Esophagus (tissue), 2 donors: Measurements from ENCODE around the gene SRPK2. TPM values are rescaled to one million over a fixed set of nuclear protein-coding genes. Genes with fewer than 3 reads are reported as not detected.
"Not testable (repeated sequence)": the region's sequence is repeated elsewhere in the genome, so short reads cannot be mapped to it uniquely, and the experiment has no call there.

ENCODE experiments used
- H3K27ac ChIP-seq, 2 donors: one replicate each; pipeline ENCODE4 v1.5.1; 2013; ENCODE audit warnings: low read depth in 2 of 2, mild to moderate bottlenecking in 2 of 2, inconsistent platforms in 1 of 2, low read length in 1 of 2, moderate library complexity in 1 of 2
- H3K27me3 ChIP-seq, 2 donors: one replicate each; pipeline ENCODE4 v1.6.1; 2013; ENCODE audit warnings: low read length in 2 of 2, control low read depth in 1 of 2, mild to moderate bottlenecking in 1 of 2; ENCODE audit not compliant: insufficient read depth in 2 of 2, control insufficient read depth in 1 of 2
- H3K36me3 ChIP-seq, 2 donors: one replicate each; pipeline ENCODE4 v1.6.1; 2013; ENCODE audit warnings: low read length in 1 of 2; ENCODE audit not compliant: control insufficient read depth in 2 of 2, insufficient read depth in 2 of 2
- H3K4me1 ChIP-seq, 2 donors: one replicate each; pipeline ENCODE4 v1.6.1; 2013; ENCODE audit warnings: low read length in 1 of 2; ENCODE audit not compliant: control insufficient read depth in 2 of 2, insufficient read depth in 2 of 2
- H3K4me3 ChIP-seq, 2 donors: one replicate each; pipeline ENCODE4 v1.5.1; 2013; ENCODE audit warnings: low read length in 2 of 2, mild to moderate bottlenecking in 2 of 2, low read depth in 1 of 2, moderate library complexity in 1 of 2
- H3K9me3 ChIP-seq, 2 donors: one replicate each; pipeline ENCODE4 v1.6.1; 2013; ENCODE audit warnings: mild to moderate bottlenecking in 2 of 2, low read depth in 1 of 2, low read length in 1 of 2, moderate library complexity in 1 of 2; ENCODE audit not compliant: control insufficient read depth in 2 of 2, insufficient read depth in 1 of 2
- WGBS, 2 donors: extraction: QIAGEN DNeasy Blood & Tissue Kit; methylation state at CpG; one replicate each; pipeline ENCODE4 v1.1.7; 2013; 5-methylcytosine and 5-hydroxymethylcytosine counted together
- polyA plus RNA-seq, 2 donors: library from polyadenylated mRNA; stranded (reverse); fragments of 200-250 nt; gene quantifications; one replicate each; pipeline ENCODE4 v1.2.3, GENCODE V29; 2013
- donor health status: healthy with polysubstance abuse.
- donor health status: Bipolar disorder and iron deficiency.

Gene SRPK2
- polyA plus RNA-seq, 2 donors = 8.9 to 11.6 TPM

- Histone ChIP-seq H3K4me1 (no peaks in the 10 kb centered on the region), H3K36me3 (no peaks in the 10 kb centered on the region), H3K9me3 (no peaks in the 10 kb centered on the region), H3K27me3 (no peaks in the 10 kb centered on the region), H3K27ac (no peak overlapping the region), H3K4me3 (no peak overlapping the region)
- WGBS, 2 donors = 80 to 82% methylated on average over 3 of the region's 3 CpGs
Observed at GRCh38 chr7:105307163-105307672, 81.5 kb downstream of the SRPK2 start.

- Histone ChIP-seq H3K27me3 (no peaks in the 10 kb centered on the region), H3K4me3 (no peak overlapping the region), H3K9me3 (no peaks in the 10 kb centered on the region), H3K36me3 (no peaks in the 10 kb centered on the region), H3K4me1 (no peaks in the 10 kb centered on the region), H3K27ac (no peak overlapping the region)
- 58 to 59% methylated on average over 4 of the region's 4 CpGs for WGBS, 2 donors
Observed at GRCh38 chr7:105306298-105306748, 82.4 kb downstream of the SRPK2 start.

GRCh38 chr7:105305633-105306032 lies 83.1 kb downstream of the SRPK2 start:
- Histone ChIP-seq H3K27ac (no peak overlapping the region), H3K36me3 (no peaks in the 10 kb centered on the region), H3K27me3 (no peaks in the 10 kb centered on the region), H3K4me1 (no peaks in the 10 kb centered on the region), H3K9me3 (no peaks in the 10 kb centered on the region), H3K4me3 (no peak overlapping the region)
- 89 to 95% methylated on average over 2 of the region's 2 CpGs for WGBS, 2 donors

- H3K4me1 ChIP-seq = no peaks in the 10 kb centered on the region
- H3K27me3 ChIP-seq = no peaks in the 10 kb centered on the region
- no peaks in the 10 kb centered on the region for H3K9me3 ChIP-seq
- H3K27ac ChIP-seq = no peak overlapping the region
- no peaks in the 10 kb centered on the region for H3K36me3 ChIP-seq
- H3K4me3 ChIP-seq = no peak overlapping the region
- WGBS, 2 donors = 27 to 35% methylated on average over 5 of the region's 5 CpGs
Observed at GRCh38 chr7:105304040-105304895, 84.5 kb downstream of the SRPK2 start.

- not testable (repeated sequence) for H3K4me1 ChIP-seq, H3K9me3 ChIP-seq, H3K4me3 ChIP-seq, H3K27ac ChIP-seq, H3K27me3 ChIP-seq, H3K36me3 ChIP-seq
- 72 to 80% methylated on average over 5 to 6 of the region's 6 CpGs for WGBS, 2 donors
Observed at GRCh38 chr7:105300587-105300986, 88.1 kb downstream of the SRPK2 start.

- H3K36me3 ChIP-seq = no peaks in the 10 kb centered on the region
- no peak overlapping the region for H3K27ac ChIP-seq
- no peaks in the 10 kb centered on the region for H3K4me1 ChIP-seq
- H3K9me3 ChIP-seq = no peaks in the 10 kb centered on the region
- no peaks in the 10 kb centered on the region for H3K27me3 ChIP-seq
- no peak overlapping the region for H3K4me3 ChIP-seq
- WGBS, 2 donors = 86 to 95% methylated on average over 4 of the region's 4 CpGs
Observed at GRCh38 chr7:105298439-105298894, 90.3 kb downstream of the SRPK2 start.

GRCh38 chr7:105297985-105298384 lies 90.7 kb downstream of the SRPK2 start:
- H3K27me3 ChIP-seq = no peaks in the 10 kb centered on the region
- 96 to 98% methylated on average over 2 of the region's 2 CpGs for WGBS, 2 donors
- no peak overlapping the region for H3K27ac ChIP-seq
- H3K36me3 ChIP-seq = no peaks in the 10 kb centered on the region
- no peaks in the 10 kb centered on the region for H3K9me3 ChIP-seq
- H3K4me1 ChIP-seq = no peaks in the 10 kb centered on the region
- H3K4me3 ChIP-seq = no peak overlapping the region

- Histone ChIP-seq H3K9me3 (no peaks in the 10 kb centered on the region), H3K36me3 (no peaks in the 10 kb centered on the region), H3K4me3 (no peak overlapping the region), H3K4me1 (no peaks in the 10 kb centered on the region), H3K27me3 (no peaks in the 10 kb centered on the region), H3K27ac (no peak overlapping the region)
- WGBS, 2 donors = 94% methylated on average over 5 of the region's 5 CpGs
Observed at GRCh38 chr7:105297309-105297708, 91.4 kb downstream of the SRPK2 start.

GRCh38 chr7:105296491-105296890 lies 92.2 kb downstream of the SRPK2 start:
- Histone ChIP-seq H3K4me3 (no peak overlapping the region), H3K9me3 (no peaks in the 10 kb centered on the region), H3K27ac (no peak overlapping the region), H3K4me1 (no peaks in the 10 kb centered on the region), H3K36me3 (no peaks in the 10 kb centered on the region), H3K27me3 (no peaks in the 10 kb centered on the region)
